HepG2 (cell line): Measurements from ENCODE around the gene ANKS1B. TPM values are rescaled to one million over a fixed set of nuclear protein-coding genes. Genes with fewer than 3 reads are reported as not detected.

Experiments used
- ATAC-seq: fragments of 200-7000 bp; cut with Tn5 transposase; 3 replicates; pipeline ENCODE4 v1.9.1; 2020; ENCODE audit warnings: mild to moderate bottlenecking, moderate library complexity
- BruUV-seq: library from RNA; stranded (reverse); fragments of 400-500 nt; replicated peaks from 2 replicates; lab custom pipeline; 2021; lab: Mats Ljungman, UMichigan
- CTCF ChIA-PET: fragments of 300-600 bp; formaldehyde crosslinking; extraction: SDS; loops from one replicate; lab custom pipeline; 2021; ENCODE audit warnings: low total read pairs, inconsistent platforms, low intra/inter-chr PET ratio; lab: Yijun Ruan, JAX
- POLR2A ChIA-PET: fragments of 350-600 bp; sonication (Branson Sonifier 250); formaldehyde crosslinking; loops from one replicate; lab custom pipeline; 2020; ENCODE audit warnings: antibody characterized with exemption, inconsistent platforms; lab: Yijun Ruan, JAX
- DNase-seq: peaks from one replicate; pipeline ENCODE4 v3.0.0-alpha.2; 2015; ENCODE audit warnings: low spot score
- FAIRE-seq: peaks from 3 replicates; lab custom pipeline; 2011; peaks lifted over from hg19 to GRCh38; lab: Jason Lieb, UNC
- H2AFZ ChIP-seq: one replicate; pipeline ENCODE4 v1.6.1; 2011; ENCODE audit warnings: low read length, inconsistent platforms
- H3K27ac ChIP-seq: fragments of 300-600 bp; 3 replicates; pipeline ENCODE4 v1.8.0; 2011; ENCODE audit warnings: mixed run types, mild to moderate bottlenecking, mixed read lengths, low read length, inconsistent platforms; ENCODE audit not compliant: insufficient read depth; ENCODE audit errors: extremely low read length
- H3K27me3 ChIP-seq, 2 experiments: fragments of 200-600 bp in 1 of 2; 2 replicates in 1 of 2; 3 replicates in 1 of 2; pipeline versions ENCODE4 v1.6.0 to v1.8.0; 2011; ENCODE audit warnings: low read length in 2 of 2, mild to moderate bottlenecking in 2 of 2, moderate library complexity in 2 of 2, inconsistent platforms in 1 of 2; ENCODE audit not compliant: insufficient read depth in 2 of 2, control insufficient read depth in 1 of 2
- H3K36me3 ChIP-seq, 2 experiments: fragments of 200-600 bp in 1 of 2; replicated peaks in 1 of 2; 2 replicates in 1 of 2; 3 replicates in 1 of 2; pipeline versions ENCODE4 v1.5.1 to v1.8.0; 2011; ENCODE audit warnings: low read length in 2 of 2, inconsistent platforms in 1 of 2; ENCODE audit not compliant: insufficient read depth in 2 of 2, control insufficient read depth in 1 of 2
- H3K4me1 ChIP-seq: 2 replicates; pipeline ENCODE4 v1.5.1; 2012; ENCODE audit warnings: low read length, inconsistent platforms; ENCODE audit not compliant: insufficient read depth
- H3K4me2 ChIP-seq: 2 replicates; pipeline ENCODE4 v1.6.0; 2011; ENCODE audit warnings: low read depth, low read length, inconsistent platforms
- H3K4me3 ChIP-seq, 3 experiments: fragments of 200-600 bp in 1 of 3; sonication (generic), shearing (Covaris generic) in 1 of 3; replicated peaks in 1 of 3; 2 replicates each; pipeline ENCODE4 v1.5.1; 2011 to 2016; ENCODE audit warnings: low read length in 3 of 3, inconsistent platforms in 2 of 3, low read depth in 2 of 3, mild to moderate bottlenecking in 2 of 3, control low read depth in 1 of 3, mixed read lengths in 1 of 3; ENCODE audit not compliant: insufficient read depth in 1 of 3
- H3K79me2 ChIP-seq: one replicate; pipeline ENCODE4 v1.6.1; 2011; ENCODE audit warnings: low read length, inconsistent platforms; ENCODE audit not compliant: insufficient read depth
- H3K9ac ChIP-seq: 2 replicates; pipeline ENCODE4 v1.6.0; 2011; ENCODE audit warnings: mild to moderate bottlenecking, low read depth, low read length, inconsistent platforms; ENCODE audit not compliant: insufficient read depth
- H3K9me3 ChIP-seq: 2 replicates; pipeline ENCODE4 v1.5.1; 2012; ENCODE audit warnings: mild to moderate bottlenecking, low read length
- H4K20me1 ChIP-seq: 2 replicates; pipeline ENCODE4 v1.6.0; 2011; ENCODE audit warnings: inconsistent platforms, mild to moderate bottlenecking, low read length, moderate library complexity; ENCODE audit not compliant: insufficient read depth
- MIER2 ChIP-seq: IDR thresholded peaks from 2 replicates; pipeline ENCODE4 v1.6.1; 2016; ENCODE audit warnings: missing biosample characterization, missing genetic modification reagents
- NR3C1 ChIP-seq: sonication (generic); formaldehyde crosslinking; IDR thresholded peaks from 2 replicates; pipeline ENCODE4 v1.4.0; 2020; ENCODE audit warnings: missing genetic modification reagents
- RELA ChIP-seq: sonication (generic); formaldehyde crosslinking; IDR thresholded peaks from 2 replicates; pipeline ENCODE4 v1.4.0; 2020; ENCODE audit warnings: missing genetic modification reagents
- ZBTB1 ChIP-seq: sonication (generic); formaldehyde crosslinking; IDR thresholded peaks from 2 replicates; pipeline ENCODE4 v1.4.0; 2020; ENCODE audit warnings: missing genetic modification reagents, borderline replicate concordance
- ZBTB33 ChIP-seq: sonication (generic); formaldehyde crosslinking; IDR thresholded peaks from 2 replicates; pipeline ENCODE4 v1.4.0; 2020; ENCODE audit warnings: missing genetic modification reagents
- ZGPAT ChIP-seq: IDR thresholded peaks from 2 replicates; pipeline ENCODE4 v1.6.1; 2016; ENCODE audit warnings: mild to moderate bottlenecking
- ZNF580 ChIP-seq: IDR thresholded peaks from 2 replicates; pipeline ENCODE4 v1.6.1; 2016; ENCODE audit warnings: low read depth, borderline replicate concordance
- WGBS: methylation state at CpG from one replicate; pipeline ENCODE4 v1.1.6; 2017; ENCODE audit warnings: low lambda C conversion rate; 5-methylcytosine and 5-hydroxymethylcytosine counted together
- in situ Hi-C: cut with HindIII; loops from 2 replicates; pipeline ENCODE4 v1.10.0; 2017; ENCODE audit warnings: low pct_unique_long_range_greater_than_20kb; ENCODE audit not compliant: extremely low pct_ligation_motif_present
- intact Hi-C: fragments of 100-400 bp; cut with micrococcal nuclease; formaldehyde crosslinking; loops from one replicate; pipeline ENCODE4 v1.10.0; 2022; ENCODE audit not compliant: unreplicated experiment
- polyA plus RNA-seq, 8 experiments: library from polyadenylated mRNA; depleted of rRNA in 3 of 8; stranded (reverse) in 7 of 8; unstranded in 1 of 8; fragments of >200 nt; fragmentation: Illumina TruSeq in 4 of 8; extraction: Trizol in 4 of 8; gene quantifications; 2 replicates each; pipeline versions ENCODE4 v1.2.1 to v1.2.3, GENCODE V29; 2011 to 2016; ENCODE audit warnings: low read depth in 4 of 8, missing spikeins in 1 of 8, mixed read lengths in 1 of 8; ENCODE audit not compliant: insufficient read depth in 1 of 8
- total RNA-seq, 5 experiments: library from RNA; depleted of rRNA; stranded (reverse); fragments of >200 nt; fragmentation: Illumina TruSeq; extraction: Trizol; gene quantifications; 2 replicates each; pipeline ENCODE4 v1.2.3, GENCODE V29; 2016; ENCODE audit warnings: low read depth in 1 of 5

Gene ANKS1B
- total and polyA plus RNA-seq, 2 of the 13 experiments (the other 11 are each of a cell fraction or from before 2014, with no cell fraction given): 0.15 TPM; not detected in 1

- no peak for TF ChIP-seq ZBTB33
- no peak for TF ChIP-seq NR3C1 (CRISPR knock-in tag)
- TF ChIP-seq RELA (CRISPR knock-in tag): no peak
- no peak for TF ChIP-seq ZGPAT
- TF ChIP-seq ZNF580 (CRISPR knock-in tag): no peak
- no peak for TF ChIP-seq MIER2 (CRISPR knock-in tag)
- no peak for TF ChIP-seq ZBTB1 (CRISPR knock-in tag)
These were observed 41.5 kb upstream of the ANKS1B start for GRCh38 chr12:100026241-100026640.

More at GRCh38 chr12:100026241-100026640, 41.5 kb upstream of the ANKS1B start:
- H3K36me3 ChIP-seq: no peaks in the 10 kb centered on the region
- H3K4me1 ChIP-seq: no peaks in the 10 kb centered on the region
- in situ Hi-C loops (no loop called here), intact Hi-C loops (no loop called here)
- WGBS: 100% methylated on average over 1 of the region's 1 CpG
- H3K9ac ChIP-seq: no peak overlapping the region
- H2AFZ ChIP-seq: no peak overlapping the region
- ChIA-PET POLR2A (no interaction called here), CTCF (no interaction called here)
- H3K27ac ChIP-seq: no peak overlapping the region
- H3K27me3 ChIP-seq: no peaks in the 10 kb centered on the region
- H3K4me3 ChIP-seq: no peak overlapping the region
- H3K79me2 ChIP-seq: no peaks in the 10 kb centered on the region
- no peaks in the 10 kb centered on the region for H3K9me3 ChIP-seq
- H3K4me2 ChIP-seq: no peak overlapping the region
- no peak for DNase-seq
- FAIRE-seq: no peak
- no peaks in the 10 kb centered on the region for H4K20me1 ChIP-seq
- no TSS peak for BruUV-seq
- ATAC-seq: no peak
